ENCODE measurements around the gene MSMB.
"Not testable (repeated sequence)": the region's sequence is repeated elsewhere in the genome, so short reads cannot be mapped to it uniquely, and the experiment has no call there.

MSMB gene

DNA sequence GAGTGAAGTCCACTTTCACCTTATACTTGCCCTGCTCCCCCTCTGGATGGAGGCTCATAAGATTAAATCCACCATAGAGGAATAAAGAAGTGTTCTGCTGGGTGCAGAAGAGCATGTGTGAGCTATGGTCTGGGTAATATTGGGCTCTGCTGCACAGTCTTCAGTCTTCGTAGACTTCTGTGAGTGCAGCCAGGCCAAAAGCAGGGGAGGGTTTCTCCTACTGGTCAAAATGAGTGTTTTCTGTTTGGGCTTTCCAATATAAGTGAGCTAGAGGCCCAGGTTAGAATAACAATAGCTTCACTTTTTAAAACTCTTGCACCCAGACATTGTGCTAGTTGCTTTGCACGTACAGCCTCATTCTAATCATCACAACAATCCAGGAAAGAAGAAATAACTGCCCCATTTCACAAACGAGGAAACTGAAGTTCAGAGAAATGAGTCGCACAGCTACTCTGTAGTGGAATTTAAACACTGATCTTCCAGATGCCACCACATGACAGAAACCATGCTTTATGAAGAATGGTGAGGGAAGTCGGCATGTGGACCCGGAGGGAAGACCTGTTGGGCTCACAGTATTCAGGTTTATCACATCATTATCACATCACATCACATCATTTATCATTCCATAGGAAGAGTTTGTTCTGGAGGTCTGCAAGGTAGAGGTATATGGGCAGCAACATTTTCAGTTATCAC, 23.8 kb upstream of the MSMB start:
- no peak for DNase-seq (ENCODE audit: low spot score)

DNA sequence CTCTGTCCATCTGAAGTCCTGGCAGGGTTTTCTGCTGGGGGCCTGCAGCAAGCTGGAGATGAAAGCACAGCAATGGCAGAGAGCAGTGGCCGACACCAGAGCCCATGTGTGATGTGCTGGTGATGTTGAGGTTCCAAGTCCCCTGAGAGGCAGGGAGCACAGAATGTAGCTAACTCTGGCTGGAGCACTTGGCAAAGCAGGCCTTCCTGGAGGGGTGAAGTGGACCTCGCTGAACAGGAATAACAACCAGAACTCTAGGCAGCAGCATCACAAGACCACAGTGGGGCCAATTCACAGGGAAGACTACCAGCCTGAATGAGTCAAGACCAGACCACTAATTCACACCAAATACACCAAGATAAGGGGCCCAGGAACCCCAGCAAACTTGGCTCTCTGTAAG, 22.8 kb upstream of the MSMB start:
- no peak for DNase-seq (ENCODE audit: low spot score)

DNA sequence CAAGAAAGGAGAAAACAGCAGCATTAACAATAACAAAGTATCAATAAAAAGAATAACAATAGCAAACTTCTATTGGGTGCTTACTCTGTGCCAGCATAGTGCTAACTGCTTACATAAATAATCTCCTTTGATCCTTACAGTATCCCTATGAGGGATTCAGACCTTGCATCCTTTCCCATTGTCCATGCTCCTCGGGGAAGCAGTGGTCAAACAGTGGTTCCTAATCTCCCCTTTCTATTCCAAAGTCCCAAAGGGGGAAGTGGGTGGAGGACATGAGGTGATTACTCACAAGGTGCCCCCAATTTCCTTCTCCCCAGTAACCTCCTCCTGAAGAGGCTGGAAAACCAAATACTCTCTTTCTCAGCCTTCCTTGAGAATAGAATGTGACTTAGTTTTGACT, 22.0 kb upstream of the MSMB start:
- DNase-seq (ENCODE audit: low spot score): no peak

DNA sequence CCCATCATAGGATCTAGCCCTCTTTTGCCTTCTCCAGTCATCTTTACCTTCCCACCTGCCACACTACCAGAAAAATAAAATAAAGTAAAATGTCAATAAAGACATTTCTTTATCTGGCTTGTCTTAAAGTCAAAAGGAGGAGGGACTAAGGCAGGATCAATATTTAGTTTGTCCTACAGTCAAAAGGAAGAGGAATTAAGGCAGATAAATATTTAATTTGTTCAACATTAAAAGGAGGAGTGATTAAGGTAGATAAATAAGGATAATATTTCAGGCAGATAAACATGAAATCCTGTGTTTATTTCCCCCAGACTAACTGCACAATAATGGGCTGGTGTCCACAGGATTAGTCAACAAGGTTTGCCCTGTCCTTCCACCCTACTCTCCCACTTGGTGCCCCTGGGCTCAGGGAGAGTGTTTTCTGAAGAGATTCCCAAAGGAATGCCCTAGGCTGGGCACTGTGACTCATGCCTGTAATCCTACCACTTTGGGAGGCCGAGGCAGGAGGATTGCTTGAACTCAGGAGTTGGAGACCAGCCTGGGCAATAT, 18.3 kb upstream of the MSMB start:
- no peak for DNase-seq (ENCODE audit: low spot score)

DNA sequence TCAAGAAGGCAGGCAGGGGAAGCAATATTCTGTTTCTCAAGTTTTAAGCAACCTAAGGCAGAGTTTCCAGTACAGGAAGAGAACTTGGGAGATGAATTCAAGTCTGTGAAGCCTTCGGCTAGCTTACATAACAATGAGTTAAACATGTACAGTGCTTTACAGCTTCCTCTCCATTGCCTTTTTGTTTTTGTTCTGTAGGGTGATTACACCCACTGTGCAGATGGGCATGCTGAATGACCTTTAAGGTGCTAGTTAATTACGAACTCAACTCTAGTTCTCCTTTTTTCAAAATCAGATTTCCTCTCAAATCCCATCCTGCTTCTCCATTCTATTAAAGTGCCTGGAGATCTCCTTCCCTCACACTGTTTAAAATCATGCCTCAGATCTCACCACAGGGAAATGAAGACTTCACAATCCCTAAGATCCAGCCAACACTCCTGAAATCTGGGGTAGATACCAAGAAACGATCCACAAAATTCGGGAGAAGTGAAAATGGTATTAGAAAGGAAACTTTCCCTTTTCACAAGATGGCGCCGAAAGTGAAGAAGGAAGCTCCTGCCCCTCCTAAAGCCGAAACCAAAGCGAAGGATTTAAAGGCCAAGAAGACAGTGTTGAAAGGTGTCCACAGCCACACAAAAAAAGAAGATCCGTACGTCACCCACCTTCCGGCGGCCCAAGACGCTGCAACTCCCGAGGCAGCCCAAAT, 16.8 kb upstream of the MSMB start:
- no peak for DNase-seq (ENCODE audit: low spot score)

DNA sequence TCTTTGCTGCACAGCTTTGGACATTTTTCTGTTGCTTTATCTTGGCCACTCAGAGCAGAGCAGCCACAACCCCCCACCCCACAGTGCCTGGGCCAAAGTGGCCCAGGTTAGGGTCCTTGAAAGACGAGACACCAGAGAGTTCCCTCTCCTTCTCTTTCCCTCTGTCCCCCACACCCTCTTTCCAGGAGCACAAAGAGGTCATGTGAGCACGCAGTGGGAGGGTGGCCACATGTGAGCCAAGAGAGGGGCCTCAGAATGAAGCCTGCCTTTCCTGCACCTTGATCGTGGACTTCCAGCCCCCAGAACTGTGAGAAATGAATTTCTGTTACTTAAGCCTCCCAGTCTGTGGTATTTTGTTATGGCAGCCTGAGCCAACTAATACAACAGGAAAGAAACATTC, 14.6 kb upstream of the MSMB start:
- no peak for DNase-seq (ENCODE audit: low spot score)

DNA sequence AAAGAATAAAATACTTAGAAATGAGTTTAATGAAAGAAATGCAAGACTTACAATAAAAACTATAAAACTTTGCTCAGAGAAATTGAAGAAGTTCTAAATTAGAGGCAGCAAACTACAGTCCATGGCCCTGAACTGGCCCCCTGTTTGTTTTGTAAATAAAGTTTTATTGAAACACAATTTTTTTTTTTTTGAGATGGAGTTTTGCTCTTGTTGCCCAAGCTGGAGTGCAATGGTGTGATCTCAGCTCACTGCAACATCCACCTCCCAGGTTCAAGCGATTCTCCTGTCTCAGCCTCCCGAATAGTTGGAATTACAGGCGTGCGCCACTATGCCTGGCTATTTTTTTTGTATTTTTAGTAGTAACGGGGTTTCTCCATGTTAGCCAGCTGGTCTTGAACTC, 11.9 kb upstream of the MSMB start:
- not testable (repeated sequence) for DNase-seq (ENCODE audit: low spot score)

DNA sequence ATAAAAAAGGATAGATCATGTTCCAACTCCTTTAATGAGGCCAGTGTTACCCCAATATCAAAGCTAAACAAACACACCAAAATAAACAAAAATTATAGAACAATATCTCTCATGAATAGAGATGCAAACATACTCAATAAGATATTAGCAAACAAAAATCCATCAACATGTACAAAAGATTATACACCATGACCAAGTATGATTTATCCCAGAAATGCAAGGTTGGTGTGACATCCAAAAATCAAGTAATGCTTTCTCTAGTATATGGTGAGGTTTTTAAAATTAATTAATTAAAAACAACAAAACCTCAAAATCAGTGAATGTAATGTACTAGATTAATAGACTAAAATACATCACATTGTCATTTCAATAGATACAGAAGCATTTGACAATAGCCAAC, 11.0 kb upstream of the MSMB start:
- DNase-seq (ENCODE audit: low spot score): no peak

DNA sequence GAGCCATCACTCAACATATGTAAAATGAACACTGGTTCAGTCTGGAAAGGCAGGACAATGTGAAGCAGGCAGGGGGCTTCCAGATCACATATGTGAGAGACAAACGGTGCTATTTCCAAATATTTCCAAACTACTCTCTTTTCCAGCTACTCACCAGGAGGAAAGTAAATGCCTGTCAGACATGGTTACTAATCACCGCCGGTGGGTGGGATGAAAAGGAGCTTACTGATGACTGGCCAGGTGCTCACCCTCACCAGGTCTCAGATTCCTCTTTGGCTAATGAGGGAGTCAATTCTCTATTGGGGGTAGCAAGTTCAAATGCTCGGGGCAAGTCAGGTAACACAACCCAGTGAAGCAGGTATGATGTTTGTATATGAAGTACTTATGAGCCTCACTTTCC, 9.7 kb upstream of the MSMB start:
- no peak for DNase-seq (ENCODE audit: low spot score)

DNA sequence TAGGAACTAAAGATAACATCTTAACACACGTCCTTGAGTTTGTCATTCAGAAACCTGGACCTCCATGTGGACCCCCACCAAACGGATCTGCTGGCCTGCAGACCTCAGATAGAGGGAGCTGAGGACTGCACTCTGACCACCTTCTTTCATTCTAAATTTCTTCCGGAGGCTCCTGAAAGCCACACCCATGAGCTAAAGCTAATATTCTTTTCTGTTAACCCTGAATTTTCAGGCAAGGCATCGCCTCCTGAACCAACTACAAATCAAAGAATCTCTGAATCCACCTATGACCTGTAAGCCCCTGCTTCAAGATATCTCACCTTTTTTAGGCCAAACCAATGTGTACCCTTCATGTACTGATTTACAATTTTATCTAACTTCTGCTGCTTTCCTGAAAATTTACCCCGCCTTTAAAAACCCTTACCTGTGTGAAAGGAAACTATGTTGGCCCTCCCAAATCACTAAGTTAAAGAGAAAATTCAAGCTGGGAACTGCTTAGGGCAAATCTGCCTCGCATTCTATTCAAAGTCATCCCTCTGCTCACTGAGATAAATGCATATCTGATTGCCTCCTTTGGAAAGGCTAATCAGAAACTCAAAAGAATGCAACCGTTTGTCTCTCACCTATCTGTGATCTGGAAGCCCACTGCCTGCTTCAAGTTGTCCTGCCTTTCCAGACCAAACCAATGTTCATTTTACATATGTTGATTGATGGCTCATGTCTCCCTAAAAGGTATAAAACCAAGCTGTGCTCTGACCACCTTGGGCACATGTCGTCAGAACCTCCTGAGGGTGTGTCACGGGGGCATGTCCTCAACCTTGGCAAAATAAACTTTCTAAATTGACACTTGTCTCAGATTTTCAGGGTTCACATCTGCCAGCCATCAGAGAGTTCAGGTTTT, 7.7 kb upstream of the MSMB start:
- no peak for DNase-seq (ENCODE audit: low spot score)

DNA sequence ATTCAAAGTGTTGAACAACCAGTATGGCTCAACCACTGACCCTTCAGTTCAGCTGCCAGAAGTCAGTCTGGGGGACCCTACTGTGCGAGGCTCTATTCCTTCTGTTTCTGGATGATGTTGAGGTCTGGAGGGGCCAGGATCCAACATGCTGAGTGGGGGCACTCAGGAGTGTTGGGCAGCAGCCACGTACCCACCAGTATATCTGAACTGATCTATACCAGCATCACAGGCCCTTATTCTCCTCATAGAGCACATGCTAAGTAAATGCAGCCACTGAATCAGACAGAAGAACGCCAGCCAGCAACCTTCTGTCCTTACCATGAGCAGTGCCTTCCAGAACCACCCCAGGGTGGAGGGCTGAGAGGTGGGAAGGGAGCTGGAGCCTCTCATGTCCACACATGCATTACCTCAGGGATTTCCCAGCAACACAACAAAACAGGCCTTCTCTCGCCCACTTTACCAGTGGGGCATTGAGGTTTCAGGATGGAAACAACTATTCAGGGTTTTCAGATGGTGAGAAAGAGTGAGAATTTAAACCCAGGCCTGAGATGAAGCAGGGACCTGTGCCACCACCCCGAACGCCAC, 6.8 kb upstream of the MSMB start:
- no peak for DNase-seq (ENCODE audit: low spot score)

DNA sequence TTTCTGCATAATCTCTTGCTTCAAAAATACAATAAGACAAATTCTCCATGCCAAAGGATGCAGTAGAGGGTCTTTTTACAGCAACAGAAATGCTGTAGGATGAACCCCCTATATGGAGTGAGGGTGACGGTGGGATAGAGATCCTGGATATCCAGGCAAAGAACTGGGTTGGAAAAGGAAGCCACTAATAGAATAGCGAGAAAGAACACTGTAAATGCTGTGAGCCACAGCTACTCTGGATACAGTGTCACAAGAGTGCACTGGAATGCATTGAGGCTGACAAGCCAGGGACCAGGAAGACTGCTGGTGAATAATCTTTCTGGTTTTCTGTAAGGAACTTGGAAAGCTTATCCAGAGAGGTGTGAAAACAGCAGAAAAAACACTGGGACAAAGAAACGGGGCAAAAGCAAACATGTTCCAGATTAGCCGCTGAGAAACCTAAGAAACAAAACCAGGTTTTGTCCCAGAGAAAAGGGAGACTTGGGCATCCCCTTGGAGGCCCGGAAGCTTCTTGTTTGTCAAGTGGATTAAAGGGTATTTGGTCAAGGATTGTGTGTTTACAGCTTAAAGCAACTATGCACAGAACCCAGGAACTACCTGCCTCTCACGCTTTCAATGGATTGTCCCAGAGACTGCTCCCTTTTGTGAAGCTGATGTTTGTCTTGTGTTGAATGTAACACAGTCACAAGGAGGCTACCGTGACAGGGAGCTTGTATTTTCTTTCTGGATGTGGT, 6.2 kb upstream of the MSMB start:
- DNase-seq (ENCODE audit: low spot score): no peak

DNA sequence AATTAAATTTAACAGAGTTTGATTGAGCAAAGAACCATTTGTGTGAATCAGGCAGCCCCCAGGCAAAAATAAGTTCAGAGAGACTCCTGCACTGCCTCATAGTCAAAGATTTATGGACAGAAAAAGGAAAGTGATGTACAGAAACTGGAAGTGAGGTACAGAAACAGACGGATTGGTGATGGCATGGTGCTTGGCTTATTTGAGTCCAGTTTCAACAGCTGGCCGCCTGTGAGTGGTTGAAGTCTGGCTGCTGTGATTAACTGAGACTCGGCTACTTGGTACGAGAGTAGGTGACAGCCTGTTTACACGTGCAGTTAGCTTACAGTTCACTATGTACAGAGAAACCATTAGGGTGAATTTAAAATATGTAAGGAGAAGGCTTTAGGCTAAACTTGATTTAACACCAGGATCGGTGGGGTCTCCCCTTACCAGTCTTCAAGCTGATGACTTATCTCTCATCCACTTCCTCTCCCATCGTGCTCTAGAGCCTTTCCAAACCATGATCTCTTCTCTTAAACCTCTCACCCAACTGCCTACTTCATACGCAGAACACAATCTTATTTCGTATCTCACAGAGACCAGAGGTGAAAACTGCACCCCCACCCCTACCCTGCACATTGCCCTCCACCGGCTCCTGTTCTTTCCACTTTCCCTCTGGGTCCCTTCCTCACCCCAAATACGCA, 5.0 kb upstream of the MSMB start:
- DNase-seq (ENCODE audit: low spot score): no peak

DNA sequence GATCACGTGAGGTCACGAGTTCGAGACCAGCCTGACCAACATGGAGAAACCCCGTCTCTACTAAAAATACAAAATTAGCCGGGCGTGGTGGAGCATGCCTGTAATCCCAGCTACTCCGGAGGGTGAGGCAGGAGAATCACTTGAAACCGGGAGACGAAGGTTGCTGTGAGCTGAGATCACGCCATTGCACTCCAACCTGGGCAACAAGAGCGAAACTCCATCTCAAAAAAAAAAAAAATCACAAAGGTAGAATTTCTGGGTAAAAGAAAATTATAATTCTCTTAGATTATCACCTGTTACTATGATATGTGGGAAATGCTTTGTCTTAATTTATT, 3.4 kb upstream of the MSMB start:
- not testable (repeated sequence) for DNase-seq (ENCODE audit: low spot score)

DNA sequence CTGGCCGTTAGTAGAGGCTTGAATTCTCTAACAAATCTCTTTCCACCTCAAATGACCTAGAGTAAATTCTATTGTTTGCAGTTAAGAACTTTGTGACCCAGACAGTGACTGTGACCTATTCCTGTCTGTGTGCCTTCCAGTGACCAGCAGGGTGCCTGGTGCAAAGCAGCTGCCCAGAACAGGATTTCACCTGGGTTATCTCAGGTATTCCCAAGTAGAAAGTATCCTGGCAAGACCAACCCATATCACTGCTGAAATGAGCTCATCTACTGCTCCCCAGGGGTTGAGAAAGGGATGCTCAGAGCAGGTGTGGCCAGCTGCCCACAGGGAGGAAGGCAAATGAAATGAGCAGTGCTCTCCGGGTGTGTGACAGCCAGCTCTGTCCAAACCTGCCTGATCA, 2.1 kb upstream of the MSMB start:
- DNase-seq (ENCODE audit: low spot score): no peak

DNA sequence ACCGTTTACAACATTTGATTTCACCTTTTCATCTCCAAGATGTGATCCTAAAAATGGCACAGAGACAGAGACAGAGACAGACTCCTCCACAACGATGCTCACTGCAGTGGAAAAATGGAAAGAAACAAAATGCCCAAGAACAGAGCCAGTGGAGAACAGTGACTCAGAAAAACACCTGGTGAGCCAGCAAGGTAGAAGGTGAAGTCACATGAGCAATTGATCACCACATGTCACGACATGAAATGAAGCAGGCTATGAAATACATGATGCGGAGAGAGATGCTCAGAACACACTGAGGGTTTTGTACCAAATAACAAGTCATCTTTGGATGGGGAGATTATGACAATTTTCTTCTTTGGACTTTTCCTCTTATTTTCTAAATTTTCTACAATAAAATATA, 3.5 kb downstream of the MSMB start:
- DNase-seq (ENCODE audit: low spot score): no peak

DNA sequence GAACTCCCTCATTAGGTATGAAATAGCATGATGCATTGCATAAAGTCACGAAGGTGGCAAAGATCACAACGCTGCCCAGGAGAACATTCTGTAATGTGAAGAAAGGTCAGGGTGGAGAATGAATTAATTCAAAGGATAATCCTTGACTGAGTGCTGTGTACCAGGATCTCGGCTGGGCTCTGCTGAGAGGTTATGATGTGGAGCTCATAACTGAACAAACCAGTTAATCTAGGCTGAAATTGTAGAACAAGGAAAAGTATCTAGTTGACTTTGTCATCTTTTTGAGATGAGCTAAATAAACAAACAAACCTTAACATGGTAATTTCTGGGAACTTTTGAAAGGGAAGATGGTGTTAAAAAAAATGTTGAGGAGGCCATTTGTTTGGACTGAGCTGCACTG, 6.1 kb downstream of the MSMB start:
- DNase-seq (ENCODE audit: low spot score): no peak

DNA sequence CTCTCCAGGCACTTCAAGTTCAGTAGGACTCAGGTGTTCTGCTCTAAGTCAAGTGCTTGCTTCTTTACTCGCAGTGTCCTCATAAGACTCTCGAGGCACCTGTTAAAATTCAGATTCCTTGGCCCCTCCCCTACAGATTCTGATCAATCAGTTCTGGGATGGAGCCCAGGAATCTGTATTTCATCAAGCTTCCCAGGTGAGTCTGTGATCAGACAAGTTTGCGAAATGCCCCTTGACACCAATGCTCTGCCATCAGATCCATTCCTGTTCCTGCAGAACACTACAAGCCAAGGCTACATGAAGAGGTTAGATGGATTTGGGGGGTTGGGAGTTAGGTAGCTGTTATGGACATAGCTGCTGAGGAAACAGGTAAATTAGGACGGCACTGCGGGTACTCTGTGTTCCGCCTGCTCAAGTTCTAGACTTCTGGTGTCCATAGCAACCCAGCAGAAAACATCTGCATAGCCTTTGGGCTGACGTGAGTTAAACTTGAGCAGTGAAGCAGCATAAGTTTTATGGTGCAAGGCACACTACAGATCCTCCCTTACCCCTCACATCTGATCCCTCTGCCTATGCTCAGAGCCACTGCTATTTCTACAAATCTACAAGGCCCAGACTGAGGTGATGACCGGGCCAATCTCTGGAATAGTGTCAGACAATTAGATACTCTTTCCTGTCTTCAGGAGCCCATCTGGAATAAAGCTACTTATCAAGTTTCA, 8.8 kb downstream of the MSMB start:
- no peak for DNase-seq (ENCODE audit: low spot score)

DNA sequence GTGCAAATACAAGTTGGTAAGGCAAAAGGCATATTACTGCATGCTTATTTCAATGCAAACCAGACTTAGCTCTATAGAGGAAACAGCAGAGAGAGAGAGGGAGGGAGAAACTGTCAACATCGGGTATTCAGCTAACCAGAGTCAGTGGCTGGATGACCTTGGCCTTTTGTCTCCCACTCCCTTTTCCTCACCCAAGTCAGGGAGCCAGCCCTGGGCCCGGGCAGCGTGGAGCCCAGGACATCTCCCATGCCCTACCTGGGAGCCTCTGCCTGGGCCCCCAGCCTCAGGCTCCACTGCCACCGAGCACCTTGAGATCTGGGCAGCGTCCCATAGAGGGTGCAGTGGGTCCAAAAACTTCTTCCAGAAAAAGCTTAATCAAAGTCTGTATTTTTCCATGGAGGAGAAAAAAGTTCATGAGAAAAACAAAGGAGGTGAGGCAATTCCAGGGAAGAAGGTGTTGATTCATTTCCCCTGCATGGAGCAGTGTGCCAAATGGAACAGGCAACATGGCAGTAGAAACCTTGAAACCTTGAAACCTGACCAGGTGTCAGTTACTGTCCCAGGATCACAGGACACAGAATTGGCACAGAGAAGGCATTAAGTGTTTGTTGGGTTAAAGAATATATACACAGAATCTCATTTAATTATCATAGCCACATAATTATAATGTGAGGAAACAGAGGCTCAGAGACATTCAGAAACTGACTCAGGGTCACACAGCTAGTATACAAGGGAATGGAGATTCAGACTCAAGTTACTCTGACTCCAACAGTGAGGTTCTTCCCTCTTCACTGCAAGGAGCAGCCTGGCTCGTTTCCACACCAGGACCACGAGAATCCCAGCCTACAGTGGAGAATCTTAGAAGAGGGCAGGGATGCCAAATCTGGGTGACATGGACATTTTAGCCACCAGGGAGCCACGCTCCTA, 9.9 kb downstream of the MSMB start:
- DNase-seq (ENCODE audit: low spot score): no peak

Measured in D341Med (cell line).